ENCODE data around the gene MDP1.

Gene MDP1

DNA sequence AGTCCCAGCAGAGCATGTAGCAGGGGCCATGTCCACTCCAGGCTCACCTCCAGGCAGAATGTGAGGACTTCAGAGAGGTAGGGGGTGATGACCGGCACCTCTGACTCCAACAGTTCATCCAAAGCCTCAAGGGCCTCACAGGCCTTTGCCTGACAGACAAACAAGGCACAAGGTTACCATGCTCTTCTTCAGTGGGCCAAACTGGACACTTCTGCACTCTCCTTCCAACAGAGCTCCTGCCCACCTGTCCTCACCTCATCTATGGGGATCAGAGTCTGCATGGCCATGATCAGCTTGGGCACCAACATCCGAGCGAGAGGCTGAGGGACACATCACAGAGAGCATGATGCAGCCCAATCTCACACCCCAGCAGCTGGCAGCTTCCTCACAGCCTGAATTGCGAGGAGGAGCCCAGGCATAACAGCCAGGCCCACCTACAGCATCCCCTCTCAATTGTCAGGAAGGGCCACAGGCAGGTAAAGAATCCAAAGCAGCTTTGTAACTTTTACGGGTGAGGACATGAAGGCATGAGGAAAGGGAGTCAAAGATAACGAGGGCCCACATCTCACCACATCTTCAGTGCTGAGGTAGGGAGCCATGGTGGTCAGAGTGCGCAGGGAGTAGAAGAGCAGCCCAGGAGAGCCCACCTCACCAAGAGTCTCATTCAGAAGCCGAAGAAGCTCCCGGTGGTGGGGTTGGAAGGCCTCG lies 28.9 kb downstream of the MDP1 start:
- DNase-seq (ENCODE audit: low read depth): no peak

DNA sequence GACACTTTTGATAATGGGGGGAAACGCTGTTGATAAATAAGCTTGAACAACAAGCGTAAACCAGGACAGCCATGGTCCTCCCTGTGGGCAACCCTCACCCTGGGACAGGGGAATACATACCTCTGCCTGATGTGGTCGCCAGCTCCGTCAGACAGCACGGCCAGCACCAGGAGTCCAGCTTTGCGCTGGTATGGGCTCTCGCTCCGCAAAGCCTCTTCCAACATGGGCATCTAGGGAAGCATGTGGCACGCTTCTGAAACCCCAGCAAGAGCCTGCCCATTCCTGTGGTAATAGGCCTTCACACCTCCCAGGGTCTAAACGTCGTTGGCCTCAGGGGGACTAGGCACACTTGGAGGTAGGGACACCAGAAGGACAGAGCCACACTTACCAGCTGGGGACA lies 30.1 kb downstream of the MDP1 start:
- no peak for DNase-seq (ENCODE audit: low read depth)
- H3K4me3 ChIP-seq (ENCODE audit: low read length): no peak overlapping the region
- TF ChIP-seq, protein P1, sequence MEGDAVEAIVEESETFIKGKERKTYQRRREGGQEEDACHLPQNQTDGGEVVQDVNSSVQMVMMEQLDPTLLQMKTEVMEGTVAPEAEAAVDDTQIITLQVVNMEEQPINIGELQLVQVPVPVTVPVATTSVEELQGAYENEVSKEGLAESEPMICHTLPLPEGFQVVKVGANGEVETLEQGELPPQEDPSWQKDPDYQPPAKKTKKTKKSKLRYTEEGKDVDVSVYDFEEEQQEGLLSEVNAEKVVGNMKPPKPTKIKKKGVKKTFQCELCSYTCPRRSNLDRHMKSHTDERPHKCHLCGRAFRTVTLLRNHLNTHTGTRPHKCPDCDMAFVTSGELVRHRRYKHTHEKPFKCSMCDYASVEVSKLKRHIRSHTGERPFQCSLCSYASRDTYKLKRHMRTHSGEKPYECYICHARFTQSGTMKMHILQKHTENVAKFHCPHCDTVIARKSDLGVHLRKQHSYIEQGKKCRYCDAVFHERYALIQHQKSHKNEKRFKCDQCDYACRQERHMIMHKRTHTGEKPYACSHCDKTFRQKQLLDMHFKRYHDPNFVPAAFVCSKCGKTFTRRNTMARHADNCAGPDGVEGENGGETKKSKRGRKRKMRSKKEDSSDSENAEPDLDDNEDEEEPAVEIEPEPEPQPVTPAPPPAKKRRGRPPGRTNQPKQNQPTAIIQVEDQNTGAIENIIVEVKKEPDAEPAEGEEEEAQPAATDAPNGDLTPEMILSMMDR (conservative IDR thresholded peaks at IDR 0.05; ENCODE audit: low read depth, low read length): no peak

More for the DNA sequence above, 28.9 kb downstream of the MDP1 start:
- TF ChIP-seq, protein P1 (conservative IDR thresholded peaks at IDR 0.05; ENCODE audit: low read depth, low read length): no peak
- no peak overlapping the region for H3K4me3 ChIP-seq (ENCODE audit: low read length)

DNA sequence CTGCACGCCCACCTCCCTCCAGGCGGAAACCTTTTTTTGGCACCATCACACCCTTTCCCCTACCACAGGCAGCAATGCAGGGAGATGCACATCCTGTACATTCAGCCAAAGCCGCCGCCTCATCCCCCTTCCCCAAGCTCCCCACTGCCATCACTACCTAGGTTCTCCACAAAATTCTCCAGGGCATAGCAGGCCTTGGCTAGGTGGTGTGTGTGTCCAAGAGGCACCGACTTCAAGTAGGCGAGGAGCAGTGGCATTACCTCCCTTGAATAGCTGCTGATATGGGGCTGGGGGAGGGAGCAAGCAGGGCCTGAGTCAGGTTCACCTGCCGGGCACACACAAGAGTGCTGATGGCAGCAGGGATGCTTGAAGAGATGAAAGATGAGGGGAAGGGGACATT lies 30.8 kb downstream of the MDP1 start:
- DNase-seq (ENCODE audit: low read depth): no peak
- TF ChIP-seq, protein P1 (conservative IDR thresholded peaks at IDR 0.05; ENCODE audit: low read depth, low read length): no peak
- no peak overlapping the region for H3K4me3 ChIP-seq (ENCODE audit: low read length)

DNA sequence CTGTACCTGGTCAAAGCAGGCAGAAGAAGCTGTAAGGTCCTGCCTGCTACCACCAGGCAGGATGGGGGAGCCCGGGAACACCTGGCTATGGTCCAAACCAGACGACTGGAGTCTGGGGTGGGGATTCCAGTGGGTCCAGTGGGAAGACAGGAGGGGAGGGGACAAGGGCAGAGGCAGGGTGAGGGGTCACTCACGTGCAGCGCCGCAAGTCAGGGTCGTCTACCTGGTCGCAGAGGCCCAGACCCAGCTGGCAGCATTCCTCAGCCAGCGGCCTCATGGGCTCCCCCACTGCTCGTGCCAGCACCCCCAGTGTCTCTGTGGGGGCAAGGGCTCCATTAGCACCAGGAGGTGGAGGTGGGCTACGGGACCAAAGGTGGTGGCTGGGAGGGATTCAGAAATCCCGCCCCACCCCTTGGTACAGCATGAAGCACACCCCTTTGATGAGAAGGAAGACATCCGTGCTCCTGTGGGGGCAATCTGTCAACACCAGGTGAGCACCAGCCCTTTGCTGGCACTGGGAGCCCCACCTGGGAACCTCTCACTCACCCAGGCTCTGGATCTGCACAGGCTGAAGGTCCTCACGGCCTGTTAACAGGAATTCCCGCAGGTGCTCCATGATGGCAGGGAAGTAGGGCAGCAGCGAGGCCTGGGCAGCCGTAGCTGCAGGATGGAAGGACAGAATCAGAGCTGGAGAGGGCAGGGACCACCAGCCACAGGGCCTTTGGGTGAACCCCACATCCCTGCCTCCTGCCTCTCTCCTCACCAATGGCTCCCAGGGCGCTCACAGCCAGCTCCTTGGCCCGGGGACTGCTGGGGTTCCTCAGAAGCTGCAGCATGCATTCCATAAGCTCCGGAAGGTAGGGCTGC lies 31.5 kb downstream of the MDP1 start:
- no peak overlapping the region for H3K4me3 ChIP-seq (ENCODE audit: low read length)
- TF ChIP-seq, protein P1 (conservative IDR thresholded peaks at IDR 0.05; ENCODE audit: low read depth, low read length): no peak
- no peak for DNase-seq (ENCODE audit: low read depth)

DNA sequence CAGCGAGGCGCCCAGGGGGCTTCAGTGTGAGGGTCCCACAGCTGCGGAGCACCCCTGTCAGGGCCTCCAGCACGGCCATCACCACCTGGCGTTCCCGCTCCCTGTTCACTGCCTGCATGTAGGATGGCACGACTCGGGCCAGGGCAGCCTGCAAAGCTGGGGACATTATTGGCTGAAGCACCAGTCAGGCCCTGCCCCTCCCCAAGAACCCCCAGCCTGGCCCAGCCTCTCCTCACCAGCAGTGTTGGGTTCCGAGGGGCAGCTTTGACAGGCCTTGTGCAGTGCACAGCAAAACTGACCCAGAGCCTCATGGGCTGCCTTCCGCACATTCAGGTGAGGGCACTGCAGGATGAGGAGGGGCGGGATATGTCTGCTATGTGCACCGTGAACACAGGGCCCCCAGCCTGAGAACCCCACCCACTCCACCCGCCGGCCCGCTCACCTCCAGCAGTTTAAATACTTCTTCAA lies 32.8 kb downstream of the MDP1 start:
- H3K4me3 ChIP-seq (ENCODE audit: low read length): no peak overlapping the region
- TF ChIP-seq, protein P1 (conservative IDR thresholded peaks at IDR 0.05; ENCODE audit: low read depth, low read length): no peak
- DNase-seq (ENCODE audit: low read depth): no peak

DNA sequence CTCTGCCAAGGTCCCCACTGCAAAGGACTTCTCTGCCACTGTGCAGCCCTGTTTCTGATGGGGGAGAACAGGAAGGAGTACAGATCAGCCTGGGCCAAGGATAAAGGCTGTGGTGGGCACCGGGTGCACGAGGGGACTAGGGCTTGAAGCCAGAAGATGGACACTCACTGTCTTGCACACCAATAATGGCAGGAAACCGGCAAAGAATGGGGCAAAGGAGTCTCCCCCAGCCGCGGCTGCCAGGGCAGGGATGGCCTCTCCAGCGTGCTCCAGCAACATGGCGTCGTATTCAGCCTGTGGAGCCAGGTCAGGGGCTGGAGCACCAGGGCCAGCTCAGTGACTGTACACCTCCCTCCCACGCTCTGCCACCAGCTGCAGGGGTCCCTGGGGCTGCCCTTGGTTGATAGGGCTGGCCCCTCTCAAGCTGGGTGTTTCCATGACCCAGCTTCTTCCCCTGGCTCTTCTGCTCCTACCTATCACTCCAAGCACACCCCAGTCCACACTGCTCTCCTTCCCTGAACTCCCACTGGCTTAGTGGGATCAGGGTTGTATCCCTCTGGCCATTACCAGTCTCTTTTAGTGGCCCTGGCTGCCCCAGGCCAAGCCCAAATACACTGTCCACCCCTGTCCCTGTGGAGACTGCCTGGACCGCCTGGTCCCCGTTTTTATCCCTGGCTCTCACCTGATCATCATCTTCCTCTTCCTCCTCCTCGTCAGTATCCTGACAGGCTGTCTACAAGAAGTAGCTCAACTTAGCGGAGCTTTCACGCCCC lies 33.6 kb downstream of the MDP1 start:
- H3K4me3 ChIP-seq (ENCODE audit: low read length): no peak overlapping the region
- no peak for DNase-seq (ENCODE audit: low read depth)
- TF ChIP-seq, protein P1 (conservative IDR thresholded peaks at IDR 0.05; ENCODE audit: low read depth, low read length): no peak

Data from retinal pigment epithelial cell (primary cell).